Activated naive CD4-positive, alpha-beta T cell treated with anti-CD3 and anti-CD28 coated beads for 36 hours (primary cell): ENCODE measurements around the gene PTPRM. TPM values are rescaled to one million over a fixed set of nuclear protein-coding genes. Genes with fewer than 3 reads are reported as not detected.
"Not testable (repeated sequence)": the region's sequence is repeated elsewhere in the genome, so short reads cannot be mapped to it uniquely, and the experiment has no call there.

Experiments used
- CTCF ChIA-PET: fragments of 350-600 bp; sonication (Branson Sonifier 250); formaldehyde crosslinking; loops from one replicate; lab custom pipeline; 2021; ENCODE audit warnings: antibody characterized with exemption; lab: Charles Lee
- DNase-seq: peaks from one replicate; pipeline ENCODE4 v3.0.0-alpha.2; 2020
- H3K27ac Mint-ChIP-seq: one replicate; pipeline ENCODE4 v1.8.0; 2021; ENCODE audit warnings: mild to moderate bottlenecking, mixed read lengths
- H3K27me3 Mint-ChIP-seq: one replicate; pipeline ENCODE4 v1.8.0; 2021; ENCODE audit warnings: low read depth, mixed read lengths
- H3K36me3 Mint-ChIP-seq: one replicate; pipeline ENCODE4 v1.8.0; 2021; ENCODE audit warnings: low read depth, mixed read lengths
- H3K4me1 Mint-ChIP-seq: one replicate; pipeline ENCODE4 v1.8.0; 2021; ENCODE audit warnings: low read depth, mixed read lengths
- H3K4me3 Mint-ChIP-seq: one replicate; pipeline ENCODE4 v1.8.0; 2021; ENCODE audit warnings: mild to moderate bottlenecking, moderate library complexity, mixed read lengths
- H3K9me3 Mint-ChIP-seq: one replicate; pipeline ENCODE4 v1.8.0; 2021; ENCODE audit warnings: mixed read lengths
- intact Hi-C: fragments of 100-400 bp; cut with micrococcal nuclease; formaldehyde crosslinking; loops from one replicate; pipeline ENCODE4 v1.15.1; 2023
- total RNA-seq, 2 experiments: library from RNA; stranded (reverse); gene quantifications; one replicate each; pipeline ENCODE4 v1.2.3, GENCODE V29; 2021

The PTPRM gene
- total RNA-seq, 2 experiments from 2014 or later = 4.3 to 6.1 TPM

- intact Hi-C loops = no loop called here
- no peaks in the 10 kb centered on the region for H3K27me3 Mint-ChIP-seq
- no peak for DNase-seq
- H3K36me3 Mint-ChIP-seq = no peaks in the 10 kb centered on the region
- no peak overlapping the region for H3K27ac Mint-ChIP-seq
- no peaks in the 10 kb centered on the region for H3K4me1 Mint-ChIP-seq
- H3K4me3 Mint-ChIP-seq = no peak overlapping the region
- CTCF ChIA-PET = no interaction called here
- no peaks in the 10 kb centered on the region for H3K9me3 Mint-ChIP-seq
These were observed 860.2 kb downstream of the PTPRM start for GRCh38 chr18:8427339-8427738.

- Mint-ChIP-seq H3K36me3 (no peaks in the 10 kb centered on the region), H3K27ac (no peak overlapping the region), H3K4me3 (no peak overlapping the region), H3K4me1 (no peaks in the 10 kb centered on the region), H3K9me3 (no peaks in the 10 kb centered on the region), H3K27me3 (no peaks in the 10 kb centered on the region)
- intact Hi-C loops = no loop called here
- no peak for DNase-seq
- CTCF ChIA-PET = no interaction called here
These were observed 861.8 kb downstream of the PTPRM start for GRCh38 chr18:8428951-8429350.

- no peak for DNase-seq
- Mint-ChIP-seq H3K36me3 (no peaks in the 10 kb centered on the region), H3K4me1 (no peaks in the 10 kb centered on the region), H3K9me3 (no peaks in the 10 kb centered on the region), H3K27me3 (no peaks in the 10 kb centered on the region), H3K4me3 (no peak overlapping the region), H3K27ac (no peak overlapping the region)
- CTCF ChIA-PET = no interaction called here
- intact Hi-C loops = no loop called here
These were observed 863.9 kb downstream of the PTPRM start for GRCh38 chr18:8431036-8431435.

- no peaks in the 10 kb centered on the region for H3K4me1 Mint-ChIP-seq
These were observed 866.2 kb downstream of the PTPRM start for GRCh38 chr18:8433323-8433722.

GRCh38 chr18:8433771-8434170 lies 866.7 kb downstream of the PTPRM start:
- Mint-ChIP-seq H3K4me1 (no peaks in the 10 kb centered on the region), H3K27ac (no peak overlapping the region), H3K27me3 (no peaks in the 10 kb centered on the region), H3K4me3 (no peak overlapping the region), H3K36me3 (no peaks in the 10 kb centered on the region), H3K9me3 (no peaks in the 10 kb centered on the region)
- CTCF ChIA-PET = no interaction called here
- intact Hi-C loops = no loop called here
- DNase-seq = no peak

More at GRCh38 chr18:8433323-8433722, 866.2 kb downstream of the PTPRM start:
- Mint-ChIP-seq H3K9me3 (no peaks in the 10 kb centered on the region), H3K27me3 (no peaks in the 10 kb centered on the region), H3K4me3 (no peak overlapping the region), H3K27ac (no peak overlapping the region), H3K36me3 (no peaks in the 10 kb centered on the region)
- CTCF ChIA-PET = no interaction called here
- intact Hi-C loops = no loop called here
- DNase-seq = no peak

GRCh38 chr18:8435376-8435775 lies 868.3 kb downstream of the PTPRM start:
- H3K4me1 Mint-ChIP-seq = no peaks in the 10 kb centered on the region
- H3K27ac Mint-ChIP-seq = no peak overlapping the region
- no peaks in the 10 kb centered on the region for H3K36me3 Mint-ChIP-seq
- intact Hi-C loops = no loop called here
- H3K4me3 Mint-ChIP-seq = no peak overlapping the region
- no peak for DNase-seq
- no peaks in the 10 kb centered on the region for H3K9me3 Mint-ChIP-seq
- CTCF ChIA-PET = no interaction called here
- H3K27me3 Mint-ChIP-seq = no peaks in the 10 kb centered on the region

GRCh38 chr18:8439055-8439454 lies 871.9 kb downstream of the PTPRM start:
- Mint-ChIP-seq H3K27ac (no peak overlapping the region), H3K27me3 (no peaks in the 10 kb centered on the region), H3K4me3 (no peak overlapping the region), H3K4me1 (no peaks in the 10 kb centered on the region), H3K36me3 (no peaks in the 10 kb centered on the region), H3K9me3 (no peaks in the 10 kb centered on the region)
- intact Hi-C loops = no loop called here
- CTCF ChIA-PET = no interaction called here
- no peak for DNase-seq

GRCh38 chr18:8443505-8443904 lies 876.4 kb downstream of the PTPRM start:
- H3K4me3 Mint-ChIP-seq = no peak overlapping the region
- H3K27me3 Mint-ChIP-seq = no peaks in the 10 kb centered on the region

GRCh38 chr18:8446936-8447335 lies 879.8 kb downstream of the PTPRM start:
- H3K9me3 Mint-ChIP-seq, H3K27ac Mint-ChIP-seq, intact Hi-C loops: not testable (repeated sequence)

More at GRCh38 chr18:8443505-8443904, 876.4 kb downstream of the PTPRM start:
- Mint-ChIP-seq H3K4me1 (no peaks in the 10 kb centered on the region), H3K9me3 (no peaks in the 10 kb centered on the region), H3K36me3 (no peaks in the 10 kb centered on the region), H3K27ac (no peak overlapping the region)
- intact Hi-C loops = no loop called here
- CTCF ChIA-PET = no interaction called here
- no peak for DNase-seq

GRCh38 chr18:8448130-8448529 lies 881.0 kb downstream of the PTPRM start:
- intact Hi-C loops = no loop called here
- Mint-ChIP-seq H3K4me3 (no peak overlapping the region), H3K27me3 (no peaks in the 10 kb centered on the region), H3K4me1 (no peaks in the 10 kb centered on the region), H3K9me3 (no peaks in the 10 kb centered on the region), H3K36me3 (no peaks in the 10 kb centered on the region), H3K27ac (no peak overlapping the region)
- DNase-seq = no peak
- CTCF ChIA-PET = no interaction called here

More at GRCh38 chr18:8446936-8447335, 879.8 kb downstream of the PTPRM start:
- H3K27me3 Mint-ChIP-seq, H3K4me1 Mint-ChIP-seq, DNase-seq, H3K4me3 Mint-ChIP-seq, CTCF ChIA-PET, H3K36me3 Mint-ChIP-seq: not testable (repeated sequence)

GRCh38 chr18:8450013-8450412 lies 882.9 kb downstream of the PTPRM start:
- H3K27ac Mint-ChIP-seq = no peak overlapping the region
- H3K4me3 Mint-ChIP-seq = no peak overlapping the region
- intact Hi-C loops = no loop called here
- no peaks in the 10 kb centered on the region for H3K4me1 Mint-ChIP-seq
- CTCF ChIA-PET = interaction anchor here (1.2 kb wide), 1 partner anchor 36 kb away, joined by 3 read pairs; no protein-coding TSS in a partner anchor
- H3K9me3 Mint-ChIP-seq = no peaks in the 10 kb centered on the region
- DNase-seq = no peak
- no peaks in the 10 kb centered on the region for H3K27me3 Mint-ChIP-seq
- H3K36me3 Mint-ChIP-seq = no peaks in the 10 kb centered on the region

- CTCF ChIA-PET = no interaction called here
- H3K36me3 Mint-ChIP-seq = no peaks in the 10 kb centered on the region
- intact Hi-C loops = no loop called here
- DNase-seq = no peak
- H3K4me3 Mint-ChIP-seq = no peak overlapping the region
- H3K27ac Mint-ChIP-seq = no peak overlapping the region
- H3K4me1 Mint-ChIP-seq = no peaks in the 10 kb centered on the region
- H3K9me3 Mint-ChIP-seq = no peaks in the 10 kb centered on the region
- no peaks in the 10 kb centered on the region for H3K27me3 Mint-ChIP-seq
These were observed 884.0 kb downstream of the PTPRM start for GRCh38 chr18:8450898-8451665.

- intact Hi-C loops = no loop called here
- H3K4me1 Mint-ChIP-seq = no peaks in the 10 kb centered on the region
- H3K27me3 Mint-ChIP-seq = no peaks in the 10 kb centered on the region
- H3K4me3 Mint-ChIP-seq = no peak overlapping the region
- DNase-seq = no peak
- CTCF ChIA-PET = no interaction called here
- no peaks in the 10 kb centered on the region for H3K9me3 Mint-ChIP-seq
- no peak overlapping the region for H3K27ac Mint-ChIP-seq
- no peaks in the 10 kb centered on the region for H3K36me3 Mint-ChIP-seq
These were observed 886.4 kb downstream of the PTPRM start for GRCh38 chr18:8453528-8453927.
